HG02870 (cell line): ENCODE results near the gene SPOCK2.
"Not testable (repeated sequence)": the region's sequence is repeated elsewhere in the genome, so short reads cannot be mapped to it uniquely, and the experiment has no call there.

ENCODE experiments used
- ATAC-seq: cut with Tn5 transposase; IDR thresholded peaks from one replicate; pipeline ENCODE4 v1.9.1; 2021; ENCODE audit warnings: mild to moderate bottlenecking, moderate library complexity; ENCODE audit not compliant: unreplicated experiment

The SPOCK2 gene

DNA sequence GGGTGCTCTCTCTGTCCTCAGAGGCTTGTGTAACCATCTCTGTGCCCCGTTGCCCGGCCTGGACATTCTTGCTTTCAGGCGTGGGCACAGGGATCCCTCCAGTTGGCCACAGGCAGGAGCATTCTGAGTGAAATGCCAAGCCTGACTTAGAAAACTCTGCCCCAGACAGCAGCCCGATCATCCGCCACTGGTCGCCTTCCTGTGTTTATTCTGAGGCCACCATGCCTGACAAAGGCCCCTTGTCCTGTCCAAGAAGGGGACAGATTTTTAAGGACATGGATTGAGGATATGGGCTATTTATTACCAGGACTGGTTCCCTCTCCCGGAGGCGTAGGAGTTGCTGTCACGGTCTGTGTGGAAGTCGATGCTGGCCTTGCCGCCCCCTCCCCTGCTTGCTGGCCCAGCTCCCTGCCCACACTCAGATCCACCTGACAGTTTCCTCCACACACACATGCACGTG lies 54.3 kb downstream of the SPOCK2 start:
- ATAC-seq, result no peak

- ATAC-seq, result not testable (repeated sequence)
Observed at GRCh38 chr10:72032409-72033162, 55.8 kb downstream of the SPOCK2 start.

- ATAC-seq, result no peak
Observed at GRCh38 chr10:72031706-72032105, 56.6 kb downstream of the SPOCK2 start.

DNA sequence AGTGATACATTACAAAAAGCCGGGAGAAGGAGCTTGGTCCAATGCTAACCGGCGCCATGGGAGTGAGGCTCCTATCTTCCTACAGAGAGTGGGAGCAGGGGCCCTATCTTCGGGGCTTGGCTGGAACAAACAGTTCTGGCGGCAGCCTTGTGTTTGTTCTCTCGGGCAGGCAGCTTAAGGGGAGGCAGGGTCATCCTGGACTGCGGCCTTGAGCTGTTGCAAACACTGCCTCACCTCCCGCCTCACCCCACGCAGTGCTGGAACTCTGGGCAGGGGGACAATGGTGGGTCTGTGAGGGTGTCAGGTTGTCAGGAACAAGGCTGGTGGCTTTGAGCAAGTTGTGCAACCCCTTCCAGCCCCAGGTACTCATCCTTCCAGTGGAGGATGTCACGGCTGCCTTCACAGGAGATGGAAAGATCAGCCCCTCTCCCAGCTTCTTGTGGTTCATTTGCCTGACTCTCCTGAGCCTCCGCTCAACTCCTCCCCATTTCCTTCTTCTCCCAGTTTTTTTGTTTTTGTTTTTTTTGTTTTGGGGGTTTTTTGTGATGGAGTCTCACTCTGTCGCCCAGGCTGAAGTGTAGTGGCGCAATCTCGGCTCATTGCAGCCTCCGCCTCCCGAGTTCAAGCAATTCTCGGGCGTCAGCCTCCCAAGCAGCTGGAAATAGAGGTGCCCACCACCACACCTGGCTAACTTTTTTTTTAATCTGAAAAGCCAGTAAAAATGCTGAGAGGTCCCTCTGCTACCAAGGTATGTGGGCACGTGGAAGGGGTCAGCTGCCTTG lies 57.4 kb downstream of the SPOCK2 start:
- no peak for ATAC-seq

DNA sequence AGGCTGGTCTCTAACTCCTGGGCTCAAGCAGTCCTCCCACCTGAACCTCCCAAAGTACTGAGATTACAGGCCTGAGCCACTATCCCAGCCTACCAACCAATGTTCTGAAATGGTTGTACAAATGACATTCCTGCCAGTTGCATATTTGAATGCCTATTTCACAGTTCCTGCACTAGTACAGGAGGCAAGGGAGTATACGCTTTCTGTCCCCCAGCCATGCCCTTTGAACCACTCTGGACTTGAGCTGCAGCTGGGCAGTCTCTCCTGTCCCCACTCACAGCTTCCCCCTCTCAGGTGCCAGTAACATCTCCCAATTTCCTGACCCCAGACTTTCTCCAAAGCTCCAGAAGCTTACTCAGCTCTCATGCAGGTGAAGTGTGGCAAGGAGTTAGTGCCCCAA lies 58.9 kb downstream of the SPOCK2 start:
- ATAC-seq, result no peak

DNA sequence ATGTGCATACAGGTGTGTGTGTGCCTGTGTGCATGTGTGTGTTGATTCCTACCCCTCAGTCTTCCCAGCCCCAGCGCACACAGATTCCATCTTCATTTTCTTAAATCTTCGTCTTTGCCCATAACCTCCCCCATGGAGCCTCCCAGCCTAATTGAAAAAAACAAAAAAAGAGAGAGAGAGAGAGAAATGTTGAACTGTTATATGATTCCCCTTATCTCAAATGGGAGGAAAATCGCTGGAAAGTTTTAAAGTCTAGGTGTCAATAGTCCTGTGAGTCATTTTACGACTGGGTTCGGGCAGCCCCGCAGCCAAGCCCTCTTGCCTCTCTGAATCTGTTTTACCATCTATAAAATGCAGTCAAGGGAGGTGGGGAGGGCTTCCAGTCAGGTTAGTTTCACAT lies 60.9 kb downstream of the SPOCK2 start:
- ATAC-seq, result no peak

DNA sequence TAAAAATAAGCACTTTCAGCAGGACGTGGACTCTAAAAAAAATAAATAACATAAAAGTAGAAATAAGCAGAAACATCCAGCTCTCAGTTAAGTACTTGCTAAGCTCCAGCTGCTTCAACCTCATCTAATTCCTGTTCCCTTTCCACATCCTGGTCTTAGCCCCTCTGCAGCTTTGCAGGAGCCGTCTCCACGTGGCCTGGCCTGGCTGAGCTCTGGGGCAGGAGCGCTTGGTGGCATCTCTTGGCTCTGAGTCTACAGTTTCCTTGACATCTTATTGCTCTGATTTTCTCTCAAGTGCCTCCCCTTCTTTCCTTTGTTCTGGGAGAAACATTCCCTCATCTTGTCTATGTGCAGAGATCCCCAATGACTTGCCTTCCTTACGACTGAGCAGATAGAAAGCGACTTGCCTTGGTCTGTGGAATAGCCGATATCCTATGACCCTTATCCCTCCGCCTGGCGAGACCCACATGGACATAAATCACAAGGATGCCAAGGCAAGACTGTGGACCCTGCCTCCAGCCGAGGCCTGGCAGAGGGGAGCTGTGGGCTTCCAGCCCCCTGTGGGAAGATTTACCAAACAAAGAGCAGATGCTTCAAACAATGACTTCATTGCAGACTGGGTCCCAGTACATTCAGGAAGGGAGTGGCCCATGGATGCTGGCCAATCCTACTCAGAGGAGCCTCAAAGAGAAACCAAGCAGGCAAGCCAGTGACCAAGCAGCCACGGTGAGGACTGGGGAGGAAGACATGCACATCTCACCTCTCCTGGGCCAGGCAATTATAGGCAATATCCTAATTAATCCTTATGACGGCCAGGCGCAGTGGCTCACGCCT lies 61.9 kb downstream of the SPOCK2 start:
- ATAC-seq, result no peak

- no peak for ATAC-seq
Observed at GRCh38 chr10:72025832-72026231, 62.5 kb downstream of the SPOCK2 start.

DNA sequence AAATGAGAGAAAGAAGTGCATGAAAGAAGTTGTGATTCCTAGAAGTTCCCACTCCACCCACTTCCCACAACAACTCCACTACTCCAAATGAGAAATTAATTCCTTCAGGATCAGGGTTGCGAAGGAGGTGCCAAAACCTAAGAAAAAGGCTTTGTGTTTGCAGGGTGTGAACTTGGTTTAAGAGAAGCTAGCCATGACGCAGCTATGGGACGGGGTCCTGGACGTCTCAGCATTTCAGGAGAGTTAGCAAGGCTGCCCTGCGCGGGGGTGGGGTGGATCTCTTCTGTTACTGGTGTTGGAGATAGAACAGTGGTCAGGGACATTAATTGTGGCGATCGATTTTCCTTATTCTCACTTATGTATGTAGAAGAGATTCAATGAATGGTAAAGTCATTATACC lies 63.0 kb downstream of the SPOCK2 start:
- no peak for ATAC-seq

- no peak for ATAC-seq
Observed at GRCh38 chr10:72024596-72024995, 63.8 kb downstream of the SPOCK2 start.

- ATAC-seq, result no peak
Observed at GRCh38 chr10:72022228-72022627, 66.1 kb downstream of the SPOCK2 start.

GRCh38 chr10:72020914-72021809 lies 67.2 kb downstream of the SPOCK2 start:
- no peak for ATAC-seq

- ATAC-seq, result no peak
Observed at GRCh38 chr10:72019085-72019876, 69.1 kb downstream of the SPOCK2 start.

DNA sequence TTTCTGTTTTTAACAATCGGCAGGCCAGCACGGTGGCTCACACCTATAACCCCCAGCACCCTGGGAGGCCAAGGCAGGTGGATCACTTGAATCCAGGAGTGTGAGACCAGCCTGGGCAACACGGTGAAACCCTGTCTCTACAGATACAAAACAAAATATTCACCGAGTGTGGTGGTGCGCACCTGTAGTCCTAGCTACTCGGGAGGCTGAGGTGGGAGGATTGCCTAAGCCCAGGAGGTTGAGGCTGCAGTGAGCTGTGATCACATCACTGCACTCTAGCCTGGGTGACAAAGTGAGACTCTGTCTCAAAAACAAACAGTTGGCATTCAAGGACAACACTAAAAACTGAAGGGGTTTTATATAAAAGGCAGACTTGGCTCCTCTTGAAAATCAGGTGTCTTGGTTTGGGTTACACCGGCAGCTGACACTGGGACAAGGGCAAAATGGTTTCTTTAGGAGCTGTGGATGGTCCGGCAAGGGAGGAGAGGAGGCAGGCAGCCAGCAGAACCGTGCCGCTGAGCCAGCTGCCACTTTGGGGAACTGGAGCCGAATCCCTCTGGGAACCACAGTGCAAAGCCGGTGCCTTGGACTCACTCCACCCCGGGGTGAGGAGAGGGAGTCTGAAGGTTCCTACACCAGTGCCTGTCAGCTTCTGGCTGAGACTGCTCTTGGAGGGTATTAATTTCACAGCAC lies 71.6 kb downstream of the SPOCK2 start:
- no peak for ATAC-seq

GRCh38 chr10:72015841-72016240 lies 72.5 kb downstream of the SPOCK2 start:
- no peak for ATAC-seq

GRCh38 chr10:72014785-72015480 lies 73.4 kb downstream of the SPOCK2 start:
- no peak for ATAC-seq

- no peak for ATAC-seq
Observed at GRCh38 chr10:72014197-72014596, 74.2 kb downstream of the SPOCK2 start.

- ATAC-seq, result no peak
Observed at GRCh38 chr10:72013202-72013945, 75.0 kb downstream of the SPOCK2 start.
